Measurements from ENCODE around the gene ODF2L. TPM values are rescaled to one million over a fixed set of nuclear protein-coding genes. Genes with fewer than 3 reads are reported as not detected.

ODF2L gene
- total RNA-seq, 1 experiment from 2014 or later, result 24.4 TPM

DNA sequence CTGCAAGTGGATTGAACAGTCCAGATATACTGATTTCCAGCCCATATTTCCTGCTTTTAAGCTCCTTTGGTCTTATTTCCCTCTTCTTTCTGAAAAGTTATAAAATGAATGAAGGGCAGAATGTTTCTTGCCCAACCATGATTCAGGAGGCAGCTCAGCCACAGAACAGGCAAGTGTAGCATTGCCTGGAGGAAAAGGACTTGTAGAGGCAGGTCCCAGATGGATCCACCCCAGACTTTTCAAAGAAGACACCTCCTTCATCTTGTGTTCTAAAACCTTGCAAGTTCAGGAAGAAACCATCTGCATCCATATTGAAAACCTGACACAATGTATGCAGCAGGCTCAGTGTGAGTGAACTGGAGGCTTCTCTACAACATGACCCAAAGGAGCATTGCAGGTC lies 27.8 kb upstream of the ODF2L start, which contains the start of gene CLCA2:
CLCA2 (plus strand) TSS at position 299 of the 400 bp plus-strand sequence; CDS start at position 376, 77 bp downstream.
- TF ChIP-seq USF2 (CRISPR knock-in tag; IDR thresholded peaks at IDR 0.05), result no peak
- no peak for TF ChIP-seq FOXK1 (CRISPR knock-in tag; IDR thresholded peaks at IDR 0.05)
- TF ChIP-seq JAZF1 (CRISPR knock-in tag; IDR thresholded peaks at IDR 0.05), result no peak
- TF ChIP-seq, protein P1, sequence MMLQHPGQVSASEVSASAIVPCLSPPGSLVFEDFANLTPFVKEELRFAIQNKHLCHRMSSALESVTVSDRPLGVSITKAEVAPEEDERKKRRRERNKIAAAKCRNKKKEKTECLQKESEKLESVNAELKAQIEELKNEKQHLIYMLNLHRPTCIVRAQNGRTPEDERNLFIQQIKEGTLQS (CRISPR knock-in tag; conservative IDR thresholded peaks at IDR 0.05), result no peak
- no peak for TF ChIP-seq PRRX2 (CRISPR knock-in tag; IDR thresholded peaks at IDR 0.05)
- TF ChIP-seq ZNF532 (CRISPR knock-in tag; IDR thresholded peaks at IDR 0.05; ENCODE audit: borderline replicate concordance), result no peak
- no peak for TF ChIP-seq SOX15 (CRISPR knock-in tag; IDR thresholded peaks at IDR 0.05)
- TF ChIP-seq TP53 (CRISPR knock-in tag; IDR thresholded peaks at IDR 0.05), result no peak
- TF ChIP-seq ZNF263 (CRISPR knock-in tag; IDR thresholded peaks at IDR 0.05; ENCODE audit: low read depth), result no peak
- TF ChIP-seq ZNF232 (CRISPR knock-in tag; IDR thresholded peaks at IDR 0.05), result no peak
- TF ChIP-seq, protein P2, sequence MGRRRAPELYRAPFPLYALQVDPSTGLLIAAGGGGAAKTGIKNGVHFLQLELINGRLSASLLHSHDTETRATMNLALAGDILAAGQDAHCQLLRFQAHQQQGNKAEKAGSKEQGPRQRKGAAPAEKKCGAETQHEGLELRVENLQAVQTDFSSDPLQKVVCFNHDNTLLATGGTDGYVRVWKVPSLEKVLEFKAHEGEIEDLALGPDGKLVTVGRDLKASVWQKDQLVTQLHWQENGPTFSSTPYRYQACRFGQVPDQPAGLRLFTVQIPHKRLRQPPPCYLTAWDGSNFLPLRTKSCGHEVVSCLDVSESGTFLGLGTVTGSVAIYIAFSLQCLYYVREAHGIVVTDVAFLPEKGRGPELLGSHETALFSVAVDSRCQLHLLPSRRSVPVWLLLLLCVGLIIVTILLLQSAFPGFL (CRISPR knock-in tag; IDR thresholded peaks at IDR 0.05; ENCODE audit: borderline replicate concordance), result no peak
- TF ChIP-seq CBFB (CRISPR knock-in tag; IDR thresholded peaks at IDR 0.05; ENCODE audit: low read depth), result no peak
- no peak for TF ChIP-seq PRDM15 (CRISPR knock-in tag; IDR thresholded peaks at IDR 0.05)
- TF ChIP-seq MXD4 (CRISPR knock-in tag; IDR thresholded peaks at IDR 0.05; ENCODE audit: borderline replicate concordance), result no peak
- no peak for TF ChIP-seq USF1 (CRISPR knock-in tag; IDR thresholded peaks at IDR 0.05)
- TF ChIP-seq TEAD1 (CRISPR knock-in tag; IDR thresholded peaks at IDR 0.05), result no peak
- no peak for TF ChIP-seq STAT6 (CRISPR knock-in tag; conservative IDR thresholded peaks at IDR 0.05; ENCODE audit: low read depth)
- Mint-ChIP-seq H3K4me1 (peaks cover 2% of the 10 kb centered on the region), H3K9me3 (no peaks in the 10 kb centered on the region), H3K27me3 (ENCODE audit: low read depth) (no peaks in the 10 kb centered on the region), H3K27ac (no peak within 1 kb of the TSS), H3K36me3 (no peaks in the 10 kb centered on the region), H3K4me3 (no peak within 1 kb of the TSS)
- POLR2A ChIA-PET, result no interaction called here
- ATAC-seq, result no peak
- DNase-seq (ENCODE audit: low spot score), result no peak
- CTCF ChIA-PET, result no interaction called here

Data from WTC11 (cell line).